Measurements from ENCODE around the gene PRSS37. TPM values are rescaled to one million over a fixed set of nuclear protein-coding genes. Genes with fewer than 3 reads are reported as not detected.

PRSS37 gene
- total RNA-seq, 1 experiment from 2014 or later: not detected

GRCh38 chr7:141875453-141875852 lies 34.2 kb upstream of the PRSS37 start:
- H3K4me3 Mint-ChIP-seq: peak overlapping the region in 1 of 2 experiments; percentile 3; a peak in 1 of 5 replicates
- no CpG with 5 or more reads among the region's 2 CpGs for WGBS (ENCODE audit: extremely low coverage, insufficient read length, low lambda C conversion rate)
- Histone ChIP-seq H3K9me3 (ENCODE audit: control insufficient read depth, low read depth, low read length) (no peaks in the 10 kb centered on the region), H4K20me1 (ENCODE audit: control insufficient read depth, insufficient read depth, insufficient read length) (no peaks in the 10 kb centered on the region), H2AK5ac (ENCODE audit: insufficient read length, low read length) (no peak overlapping the region), H4K8ac (replicated peaks; ENCODE audit: insufficient read length, low read depth, low read length) (no peak overlapping the region), H2BK120ac (ENCODE audit: low read depth, low read length, poor library complexity, severe bottlenecking) (no peak overlapping the region), H3K23ac (ENCODE audit: insufficient read length, low read depth, low read length) (no peak overlapping the region), H3K79me2 (ENCODE audit: insufficient read depth, low read length) (no peaks in the 10 kb centered on the region), H3K18ac (ENCODE audit: insufficient read length, low read depth, low read length) (no peak overlapping the region), H2BK15ac (ENCODE audit: low read depth, low read length) (no peak overlapping the region), H2BK12ac (ENCODE audit: insufficient read length, low read depth, low read length) (no peak overlapping the region), H3T11ph (ENCODE audit: low read length) (no peak overlapping the region), H3K4me1 (ENCODE audit: insufficient read depth, low read length) (no peaks in the 10 kb centered on the region; the same call in 1 of the 2 replicates), H3K79me1 (ENCODE audit: insufficient read depth, low read depth, low read length, poor library complexity, severe bottlenecking) (no peaks in the 10 kb centered on the region), H2BK20ac (ENCODE audit: low read depth, low read length, poor library complexity, severe bottlenecking) (no peak overlapping the region), H3K27ac (ENCODE audit: insufficient read length, low read depth, low read length) (no peak overlapping the region), H4K5ac (ENCODE audit: insufficient read length, low read depth, low read length) (no peak overlapping the region), H3K4ac (ENCODE audit: low read depth, low read length) (no peak overlapping the region), H3K4me2 (ENCODE audit: insufficient read depth, insufficient read length, low read length) (no peak overlapping the region), H4K91ac (ENCODE audit: insufficient read length, low read depth, low read length) (no peak overlapping the region), H2BK5ac (ENCODE audit: insufficient read length, low read length) (no peak overlapping the region), H3K56ac (ENCODE audit: insufficient read length, low read depth, low read length) (no peak overlapping the region), H3K14ac (ENCODE audit: insufficient read depth, low read length) (no peak overlapping the region), H3K9ac (ENCODE audit: extremely low read depth, insufficient read length, low read length) (no peak overlapping the region), H2AFZ (ENCODE audit: low read length) (no peak overlapping the region), H3K27me3 (ENCODE audit: insufficient read depth, low read length) (no peaks in the 10 kb centered on the region), H3K23me2 (ENCODE audit: insufficient read length, low read depth, low read length, poor library complexity, severe bottlenecking) (no peaks in the 10 kb centered on the region)
- H3K4me1 Mint-ChIP-seq: peaks cover 22 to 24% of the 10 kb centered on the region in 2 experiments
- no peak for DNase-seq
- H3K27me3 Mint-ChIP-seq (ENCODE audit: low read depth): no peaks in the 10 kb centered on the region
- H3K36me3 Mint-ChIP-seq (ENCODE audit: insufficient read depth in 1 of 3, low read depth in 3 of 3): no peaks in the 10 kb centered on the region
- peak overlapping the region in 1 of 3 experiments; percentile 65; a peak in 3 of 7 replicates for H3K27ac Mint-ChIP-seq
- TF ChIP-seq CTCF (conservative IDR thresholded peaks at IDR 0.05): no peak
- peaks cover 0 to under 1% of the 10 kb centered on the region in 2 experiments; a peak in 1 of 5 replicates for H3K9me3 Mint-ChIP-seq

All from H9 (cell line).